ENCODE measurements around the gene SIRPA.
A peak's percentile ranks its signal among the peaks of the same experiment; 100 is the strongest.

The SIRPA gene

DNA sequence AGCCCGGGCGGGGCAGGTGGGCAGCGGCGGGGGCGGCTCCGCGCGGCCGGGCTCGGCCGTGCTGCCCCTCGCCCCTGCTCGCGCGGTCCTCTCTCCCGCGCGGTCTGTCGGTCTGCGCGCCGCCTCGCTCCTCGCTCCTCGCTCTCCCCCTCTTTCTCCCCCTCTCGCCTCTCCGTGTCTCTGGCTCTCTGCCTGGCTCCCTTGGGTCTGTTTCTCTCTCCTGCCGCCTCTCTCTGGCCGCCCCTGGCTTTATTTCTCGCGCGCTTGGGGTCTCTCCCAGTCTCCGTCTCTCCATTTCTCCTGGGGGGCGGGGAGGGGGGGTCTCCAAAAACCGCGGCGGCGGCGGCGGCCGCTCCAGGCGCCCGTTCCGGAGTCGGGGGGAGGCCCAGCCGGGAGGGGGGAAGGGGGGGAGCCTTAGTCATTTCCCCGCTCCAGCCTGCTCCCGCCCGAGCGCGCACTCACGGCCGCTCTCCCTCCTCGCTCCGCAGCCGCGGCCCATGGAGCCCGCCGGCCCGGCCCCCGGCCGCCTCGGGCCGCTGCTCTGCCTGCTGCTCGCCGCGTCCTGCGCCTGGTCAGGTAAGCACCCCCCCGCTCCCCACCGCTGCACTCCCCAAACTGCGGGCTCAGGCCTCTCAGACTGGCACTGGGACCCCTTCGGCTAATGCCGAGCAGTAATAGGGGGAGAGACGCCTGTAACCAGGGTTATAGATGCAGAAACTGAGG is at the start of gene SIRPA:
TSS of gene SIRPA (plus strand) at position 457 of the 723 bp plus-strand sequence. CDS start at position 498, 41 bp downstream.
- TF ChIP-seq, protein P1, sequence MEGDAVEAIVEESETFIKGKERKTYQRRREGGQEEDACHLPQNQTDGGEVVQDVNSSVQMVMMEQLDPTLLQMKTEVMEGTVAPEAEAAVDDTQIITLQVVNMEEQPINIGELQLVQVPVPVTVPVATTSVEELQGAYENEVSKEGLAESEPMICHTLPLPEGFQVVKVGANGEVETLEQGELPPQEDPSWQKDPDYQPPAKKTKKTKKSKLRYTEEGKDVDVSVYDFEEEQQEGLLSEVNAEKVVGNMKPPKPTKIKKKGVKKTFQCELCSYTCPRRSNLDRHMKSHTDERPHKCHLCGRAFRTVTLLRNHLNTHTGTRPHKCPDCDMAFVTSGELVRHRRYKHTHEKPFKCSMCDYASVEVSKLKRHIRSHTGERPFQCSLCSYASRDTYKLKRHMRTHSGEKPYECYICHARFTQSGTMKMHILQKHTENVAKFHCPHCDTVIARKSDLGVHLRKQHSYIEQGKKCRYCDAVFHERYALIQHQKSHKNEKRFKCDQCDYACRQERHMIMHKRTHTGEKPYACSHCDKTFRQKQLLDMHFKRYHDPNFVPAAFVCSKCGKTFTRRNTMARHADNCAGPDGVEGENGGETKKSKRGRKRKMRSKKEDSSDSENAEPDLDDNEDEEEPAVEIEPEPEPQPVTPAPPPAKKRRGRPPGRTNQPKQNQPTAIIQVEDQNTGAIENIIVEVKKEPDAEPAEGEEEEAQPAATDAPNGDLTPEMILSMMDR (IDR thresholded peaks at IDR 0.05; ENCODE audit: low read depth, low read length): no peak
- DNase-seq (ENCODE audit: low read depth, low spot score): peak; percentile 71
- in situ Hi-C loops (cut with HindIII; ENCODE audit: low sequenced_read_pairs): no loop called here

DNA sequence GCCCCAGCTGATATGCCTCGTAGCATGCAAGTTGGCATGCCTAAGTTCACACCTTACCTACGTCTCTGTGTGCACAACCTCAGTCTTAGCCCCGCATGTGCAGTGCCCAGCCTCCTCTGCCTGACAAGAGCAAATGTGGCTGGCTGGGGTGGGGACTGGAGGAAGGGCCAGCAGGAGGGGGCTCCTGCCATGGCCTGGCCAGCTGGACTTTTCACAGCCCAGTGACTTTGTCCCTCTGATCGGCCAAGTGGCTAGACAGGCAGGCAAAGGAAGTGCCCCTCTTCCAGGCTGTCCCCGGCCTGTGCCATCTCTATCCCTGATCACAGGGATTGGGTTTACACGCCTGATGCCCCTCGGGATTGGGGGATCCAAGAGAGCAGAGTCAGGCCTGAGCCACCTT is 49.5 kb upstream of the SIRPA start:
- H3K4me3 ChIP-seq (ENCODE audit: low read depth, low read length): no peak overlapping the region
- in situ Hi-C loops (cut with HindIII; ENCODE audit: low sequenced_read_pairs): no loop called here
- TF ChIP-seq, protein P1 (IDR thresholded peaks at IDR 0.05; ENCODE audit: low read depth, low read length): no peak
- DNase-seq (ENCODE audit: low read depth, low spot score): no peak

More for the DNA sequence above, at the start of gene SIRPA:
- peak within 1 kb of the TSS; percentile 63 for H3K4me3 ChIP-seq (ENCODE audit: low read depth, low read length)

DNA sequence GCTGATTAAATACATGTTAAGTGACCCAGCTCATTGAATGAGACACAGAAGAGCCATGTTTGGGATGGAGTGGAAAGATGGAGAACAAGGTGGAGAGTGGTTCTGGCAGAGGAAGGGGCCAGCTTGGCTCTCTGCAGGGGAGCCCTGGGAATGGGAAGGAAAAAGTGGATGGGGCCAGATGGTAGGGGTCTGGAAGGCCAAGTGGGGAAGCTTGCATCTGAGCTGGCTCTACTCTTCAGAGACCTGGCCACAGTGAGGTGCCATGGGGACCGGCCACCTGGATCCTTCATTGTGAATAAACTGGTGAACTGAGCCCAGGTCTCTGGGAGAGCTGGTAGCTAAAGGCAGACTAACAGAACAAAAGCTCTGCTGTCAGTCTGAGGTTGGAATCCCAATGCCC is 48.9 kb upstream of the SIRPA start:
- no peak for DNase-seq (ENCODE audit: low read depth, low spot score)
- in situ Hi-C loops (cut with HindIII; ENCODE audit: low sequenced_read_pairs): no loop called here
- TF ChIP-seq, protein P1 (IDR thresholded peaks at IDR 0.05; ENCODE audit: low read depth, low read length): no peak
- no peak overlapping the region for H3K4me3 ChIP-seq (ENCODE audit: low read depth, low read length)

DNA sequence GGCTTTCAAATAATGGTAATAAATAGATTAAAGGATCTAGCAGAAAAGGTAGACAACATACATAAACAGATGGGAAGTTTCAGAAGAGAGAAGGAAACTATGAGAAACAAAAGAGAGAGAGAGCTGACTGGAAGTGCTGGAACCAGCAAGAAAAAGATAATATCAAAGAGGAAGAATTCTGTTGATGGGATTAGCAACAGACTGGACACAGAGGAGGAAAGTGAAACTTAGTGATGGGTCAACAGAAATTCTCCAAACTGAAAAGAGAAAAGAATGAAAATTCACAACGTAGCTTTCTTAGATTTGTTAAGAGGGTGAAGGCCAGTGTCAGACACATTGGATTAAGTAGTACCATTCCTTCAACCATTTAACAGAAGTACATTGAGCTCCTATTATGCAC is 48.3 kb upstream of the SIRPA start:
- TF ChIP-seq, protein P1 (IDR thresholded peaks at IDR 0.05; ENCODE audit: low read depth, low read length): no peak
- DNase-seq (ENCODE audit: low read depth, low spot score): no peak
- no peak overlapping the region for H3K4me3 ChIP-seq (ENCODE audit: low read depth, low read length)
- in situ Hi-C loops (cut with HindIII; ENCODE audit: low sequenced_read_pairs): no loop called here

DNA sequence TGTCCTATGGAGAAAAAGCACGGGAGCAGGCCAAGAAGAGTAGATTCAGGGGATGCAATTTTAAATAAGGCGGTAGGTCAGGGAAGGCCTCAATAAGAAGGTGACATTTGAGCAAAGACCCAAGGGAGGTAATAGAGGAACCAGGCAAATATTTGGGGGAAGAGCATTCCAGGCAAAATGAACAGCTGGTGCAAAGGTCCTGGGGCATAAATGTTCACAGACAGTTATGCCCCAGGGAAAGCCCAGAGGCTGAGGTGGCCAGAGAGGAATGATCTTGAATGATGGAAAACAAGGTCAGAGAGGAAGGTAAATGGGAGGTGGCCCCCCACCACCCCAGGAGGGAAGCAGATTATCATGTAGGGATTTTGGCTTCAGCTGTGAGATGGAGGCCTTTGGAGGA is 47.4 kb upstream of the SIRPA start:
- H3K4me3 ChIP-seq (ENCODE audit: low read depth, low read length): no peak overlapping the region
- no peak for DNase-seq (ENCODE audit: low read depth, low spot score)
- TF ChIP-seq, protein P1 (IDR thresholded peaks at IDR 0.05; ENCODE audit: low read depth, low read length): no peak
- in situ Hi-C loops (cut with HindIII; ENCODE audit: low sequenced_read_pairs): no loop called here

DNA sequence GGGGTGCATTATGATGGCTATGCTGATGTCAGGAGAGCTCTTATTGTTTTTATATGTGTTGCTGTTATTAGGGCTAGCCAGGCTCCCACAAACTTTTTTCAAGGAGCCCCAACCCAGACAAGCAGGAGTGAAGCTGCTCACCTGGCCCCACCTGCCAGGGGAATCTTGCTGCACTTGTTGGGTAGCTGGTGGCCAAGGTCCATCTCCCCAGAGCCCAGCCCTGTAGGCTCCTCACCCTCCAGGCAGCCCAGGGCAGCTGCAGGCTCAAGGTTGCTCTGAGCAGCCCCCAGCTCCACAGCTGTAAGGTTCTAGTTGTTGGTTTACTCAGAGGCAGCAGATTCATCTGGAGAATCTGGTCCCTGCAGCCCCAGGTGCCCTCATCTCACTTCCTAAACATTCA is 46.8 kb upstream of the SIRPA start:
- TF ChIP-seq, protein P1 (IDR thresholded peaks at IDR 0.05; ENCODE audit: low read depth, low read length): no peak
- DNase-seq (ENCODE audit: low read depth, low spot score): no peak
- in situ Hi-C loops (cut with HindIII; ENCODE audit: low sequenced_read_pairs): no loop called here
- H3K4me3 ChIP-seq (ENCODE audit: low read depth, low read length): no peak overlapping the region

Measured in astrocyte of the spinal cord (primary cell).